Muscle layer of colon (tissue), 2 donors: ENCODE results near the gene SPZ1.

Experiments
- H3K27ac ChIP-seq: one replicate; pipeline ENCODE4 v1.7.0; 2013; ENCODE audit warnings: low read depth, mild to moderate bottlenecking, low read length, moderate library complexity
- H3K27me3 ChIP-seq, 2 donors: one replicate each; pipeline ENCODE4 v1.7.0; 2013; ENCODE audit warnings: low read length in 2 of 2, mild to moderate bottlenecking in 2 of 2; ENCODE audit not compliant: insufficient read depth in 2 of 2, control insufficient read depth in 1 of 2
- H3K36me3 ChIP-seq: one replicate; pipeline ENCODE4 v1.7.0; 2013; ENCODE audit warnings: mild to moderate bottlenecking, low read length; ENCODE audit not compliant: insufficient read depth
- H3K4me1 ChIP-seq: one replicate; pipeline ENCODE4 v1.7.0; 2013; ENCODE audit warnings: mild to moderate bottlenecking, low read length; ENCODE audit not compliant: insufficient read depth
- H3K4me3 ChIP-seq, 2 donors: one replicate each; pipeline ENCODE4 v1.7.0; 2013; ENCODE audit warnings: low read length in 2 of 2, low read depth in 1 of 2, mild to moderate bottlenecking in 1 of 2, moderate library complexity in 1 of 2
- H3K9ac ChIP-seq: one replicate; pipeline ENCODE4 v1.7.0; 2013; ENCODE audit warnings: low read length
- H3K9me3 ChIP-seq: one replicate; pipeline ENCODE4 v1.7.0; 2013; ENCODE audit warnings: mild to moderate bottlenecking, low read length
- donor health status: abdominal sarcoma.
- donor health status: Adenocarcinoma of cecum.

SPZ1 gene

DNA sequence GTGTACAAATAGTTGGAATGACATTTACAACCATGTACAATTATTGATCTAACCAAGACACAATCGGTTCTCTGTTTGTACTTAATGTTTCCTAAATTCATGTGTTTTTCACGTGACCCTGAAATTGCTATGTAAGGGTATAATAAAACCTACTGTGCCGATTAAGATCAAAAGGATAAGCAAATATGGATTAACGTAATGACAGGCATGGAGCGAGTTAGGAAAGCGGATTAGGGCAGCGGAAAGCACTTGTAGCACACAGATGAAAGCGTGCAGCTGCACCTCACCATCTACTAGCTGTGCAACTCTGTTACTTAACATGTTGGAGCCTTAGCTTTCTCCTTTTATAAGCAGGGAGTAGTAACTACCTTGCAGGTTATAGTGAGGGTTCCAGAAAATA lies 49.7 kb downstream of the SPZ1 start:
- Histone ChIP-seq H3K9ac (no peak overlapping the region), H3K4me1 (no peaks in the 10 kb centered on the region), H3K4me3 (no peak overlapping the region), H3K9me3 (no peaks in the 10 kb centered on the region), H3K27ac (no peak overlapping the region), H3K36me3 (no peaks in the 10 kb centered on the region), H3K27me3 (no peaks in the 10 kb centered on the region)

DNA sequence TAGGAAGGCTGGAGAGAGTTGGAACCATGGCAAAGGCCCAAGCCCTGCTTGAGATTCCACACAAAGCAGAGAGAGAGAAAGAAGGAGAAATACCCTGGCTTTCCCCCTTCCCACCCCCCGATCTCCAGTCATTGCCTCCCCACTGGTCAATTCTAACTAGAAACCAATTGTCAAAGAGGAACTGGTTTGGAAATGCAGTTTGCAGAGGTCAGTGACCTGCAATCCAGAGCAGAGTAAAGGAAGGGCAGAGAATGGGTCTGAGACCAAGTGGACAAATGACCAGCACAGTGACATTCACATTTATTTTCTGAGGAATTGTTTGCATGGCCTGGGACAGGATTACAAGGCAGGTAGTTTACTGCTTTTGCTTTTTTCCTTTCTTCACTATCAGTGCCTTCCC lies 50.6 kb downstream of the SPZ1 start:
- H3K4me3 ChIP-seq: no peak overlapping the region
- no peaks in the 10 kb centered on the region for H3K4me1 ChIP-seq
- H3K9me3 ChIP-seq: no peaks in the 10 kb centered on the region
- no peak overlapping the region for H3K9ac ChIP-seq
- no peaks in the 10 kb centered on the region for H3K27me3 ChIP-seq
- no peaks in the 10 kb centered on the region for H3K36me3 ChIP-seq
- no peak overlapping the region for H3K27ac ChIP-seq
